ENCODE data around the gene STIMATE. TPM values are rescaled to one million over a fixed set of nuclear protein-coding genes. Genes with fewer than 3 reads are reported as not detected.

Gene STIMATE
- total and polyA plus RNA-seq, 2 of the 4 experiments (the other 2 are of a cell fraction): 10.6 to 17.8 TPM

- Histone ChIP-seq H2BK15ac (ENCODE audit: low read depth, low read length) (no peak overlapping the region), H3K9me3 (ENCODE audit: control insufficient read depth, insufficient read depth, low read length) (no peaks in the 10 kb centered on the region), H3K9me1 (ENCODE audit: insufficient read depth, low read length) (no peaks in the 10 kb centered on the region; the same call in 1 of the 2 replicates), H3K4me2 (ENCODE audit: low read depth, low read length) (no peak overlapping the region), H3K27me3 (ENCODE audit: control insufficient read depth, insufficient read depth, low read length) (no peaks in the 10 kb centered on the region), H2AFZ (replicated peaks; ENCODE audit: low read length, poor library complexity) (no peak overlapping the region), H4K5ac (ENCODE audit: low read depth, low read length) (no peak overlapping the region), H3K4ac (ENCODE audit: low read depth, low read length) (no peak overlapping the region), H2AK9ac (replicated peaks; ENCODE audit: low read depth, low read length, poor library complexity) (no peak overlapping the region), H4K91ac (ENCODE audit: insufficient read depth, low read depth, low read length) (no peak overlapping the region), H3K27ac (ENCODE audit: insufficient read depth, low read length) (no peak overlapping the region), H3K9ac (ENCODE audit: low read depth, low read length) (no peak overlapping the region), H4K8ac (ENCODE audit: low read depth in 2 of 2, low read length in 2 of 2) (no peak overlapping the region), H2BK5ac (ENCODE audit: low read depth, low read length, poor library complexity, severe bottlenecking) (no peak overlapping the region), H3K56ac (ENCODE audit: extremely low read depth, insufficient read depth, low read length) (no peak overlapping the region), H3K36me3 (ENCODE audit: control insufficient read depth, insufficient read depth, low read length) (peaks cover 18% of the 10 kb centered on the region), H3K4me1 (ENCODE audit: control insufficient read depth, insufficient read depth, low read length) (peaks cover 9% of the 10 kb centered on the region; the same call in 1 of the 2 replicates), H4K20me1 (ENCODE audit: insufficient read depth, low read length) (no peaks in the 10 kb centered on the region; the same call in 1 of the 2 replicates), H3K23ac (ENCODE audit: low read depth, low read length) (no peak overlapping the region), H2AK5ac (ENCODE audit: low read depth, low read length) (no peak overlapping the region), H3K18ac (ENCODE audit: low read depth, low read length) (no peak overlapping the region), H3K4me3 (ENCODE audit: insufficient read depth, low read depth, low read length) (no peak overlapping the region), H2BK120ac (ENCODE audit: low read depth, low read length) (no peak overlapping the region), H3K14ac (replicated peaks; ENCODE audit: low read depth, low read length) (no peak overlapping the region), H3K79me1 (ENCODE audit: low read depth in 1 of 2, low read length in 2 of 2) (no peaks in the 10 kb centered on the region; a peak in 1 of 4 replicates), H2BK20ac (ENCODE audit: low read depth, low read length) (no peak overlapping the region)
- no TSS peak for BruUV-seq (replicated peaks)
- in situ Hi-C loops (cut with MboI; ENCODE audit: low sequenced_read_pairs) (no loop called here), dilution Hi-C loops (cut with HindIII; ENCODE audit: low sequenced_read_pairs, unreplicated experiment) (no loop called here), intact Hi-C loops (cut with micrococcal nuclease) (no loop called here)
- ATAC-seq (ENCODE audit: low read depth): no peak
- DNase-seq: no peak
- ChIA-PET CTCF (interaction anchor here (0.6 to 1.2 kb wide), 2 partner anchors 13 to 103 kb away, joined by 3 read pairs; partner anchors contain the start of gene MUSTN1), POLR2A (ENCODE audit: unreplicated experiment) (no interaction called here)
- 94% methylated on average over 7 of the region's 7 CpGs; no CpG with 5 or more reads in 1 of the 2 experiments for WGBS, 2 experiments (ENCODE audit: extremely low coverage in 2 of 2, insufficient read length in 1 of 2)
- TF ChIP-seq FOS (IDR thresholded peaks at IDR 0.05; ENCODE audit: low read depth, low read length) (no peak), CTCF (conservative IDR thresholded peaks at IDR 0.05; ENCODE audit: low read depth, low read length) (no peak), RAD21 (IDR thresholded peaks at IDR 0.05; ENCODE audit: low read length) (no peak), SMC3 (IDR thresholded peaks at IDR 0.05; ENCODE audit: low read depth, low read length) (no peak), RCOR1 (IDR thresholded peaks at IDR 0.05; ENCODE audit: insufficient replicate concordance, low read length) (no peak), CEBPB (IDR thresholded peaks at IDR 0.05; ENCODE audit: low read depth, low read length) (no peak), MXI1 (IDR thresholded peaks at IDR 0.05; ENCODE audit: borderline replicate concordance, low read depth, low read length) (no peak), ELK1 (IDR thresholded peaks at IDR 0.05; ENCODE audit: borderline replicate concordance, low read depth, low read length) (no peak), BHLHE40 (IDR thresholded peaks at IDR 0.05; ENCODE audit: low read depth, low read length) (no peak), RFX5 (IDR thresholded peaks at IDR 0.05; ENCODE audit: low read depth, low read length) (no peak), MAFK (IDR thresholded peaks at IDR 0.05; ENCODE audit: low read depth, low read length) (no peak), NFE2L2 (IDR thresholded peaks at IDR 0.05; ENCODE audit: low read depth, low read length) (no peak), POLR2A (IDR thresholded peaks at IDR 0.05; ENCODE audit: low read depth, low read length) (no peak), CHD1 (IDR thresholded peaks at IDR 0.05; ENCODE audit: low read depth, low read length) (no peak)
These were observed 49.6 kb downstream of the STIMATE start for GRCh38 chr3:52847726-52848125.

Data from IMR-90 (cell line).